IMR-90 (cell line): ENCODE results near the gene TSEN34. TPM values are rescaled to one million over a fixed set of nuclear protein-coding genes. Genes with fewer than 3 reads are reported as not detected.

Source experiments
- ATAC-seq: fragments of 200-7000 bp; cut with Tn5 transposase; 2 replicates; pipeline ENCODE4 v1.9.1; 2020; ENCODE audit warnings: low read depth, mild to moderate bottlenecking, moderate library complexity
- BruUV-seq: library from RNA; stranded (reverse); fragments of 400-500 nt; replicated peaks from 2 replicates; lab custom pipeline; 2021; lab: Mats Ljungman, UMichigan
- CTCF ChIA-PET: fragments of 300-600 bp; formaldehyde crosslinking; extraction: SDS; loops from one replicate; lab custom pipeline; 2021; ENCODE audit warnings: antibody characterized with exemption; lab: Yijun Ruan, JAX
- POLR2A ChIA-PET: fragments of 300-600 bp; sonication (Branson Sonifier 250); formaldehyde crosslinking; loops from one replicate; lab custom pipeline; 2022; ENCODE audit warnings: antibody characterized with exemption; ENCODE audit not compliant: unreplicated experiment; lab: Charles Lee
- DNase-seq: peaks from one replicate; pipeline ENCODE4 v3.0.0; 2013
- H2AFZ ChIP-seq: replicated peaks from 2 replicates; pipeline ENCODE3; 2013; ENCODE audit warnings: low read length, mild to moderate bottlenecking; ENCODE audit not compliant: poor library complexity
- H2AK5ac ChIP-seq: 2 replicates; pipeline ENCODE4 v1.6.1; 2013; ENCODE audit warnings: low read depth, low read length, inconsistent platforms
- H2AK9ac ChIP-seq: replicated peaks from 2 replicates; pipeline ENCODE3; 2013; ENCODE audit warnings: mild to moderate bottlenecking, low read depth, low read length, moderate library complexity; ENCODE audit not compliant: poor library complexity
- H2BK120ac ChIP-seq: 2 replicates; pipeline ENCODE4 v1.6.1; 2013; ENCODE audit warnings: low read depth, low read length, inconsistent platforms
- H2BK15ac ChIP-seq: 3 replicates; pipeline ENCODE4 v1.6.1; 2013; ENCODE audit warnings: low read depth, low read length, inconsistent platforms
- H2BK20ac ChIP-seq: 2 replicates; pipeline ENCODE4 v1.6.1; 2013; ENCODE audit warnings: low read depth, mild to moderate bottlenecking, inconsistent platforms, low read length, moderate library complexity
- H2BK5ac ChIP-seq: 2 replicates; pipeline ENCODE4 v1.6.1; 2013; ENCODE audit warnings: mild to moderate bottlenecking, low read depth, low read length, inconsistent platforms; ENCODE audit not compliant: poor library complexity, severe bottlenecking
- H3K14ac ChIP-seq: replicated peaks from 2 replicates; pipeline ENCODE4 v1.6.1; 2013; ENCODE audit warnings: low read depth, low read length, inconsistent platforms
- H3K18ac ChIP-seq: 2 replicates; pipeline ENCODE4 v1.6.1; 2013; ENCODE audit warnings: low read depth, low read length, control low read depth
- H3K23ac ChIP-seq: 2 replicates; pipeline ENCODE4 v1.6.1; 2013; ENCODE audit warnings: low read depth, low read length, inconsistent platforms
- H3K27ac ChIP-seq: 2 replicates; pipeline ENCODE4 v1.5.1; 2013; ENCODE audit warnings: mild to moderate bottlenecking, control low read depth, low read length; ENCODE audit not compliant: insufficient read depth
- H3K27me3 ChIP-seq: 2 replicates; pipeline ENCODE4 v1.6.1; 2013; ENCODE audit warnings: low read length; ENCODE audit not compliant: control insufficient read depth, insufficient read depth
- H3K36me3 ChIP-seq: 2 replicates; pipeline ENCODE4 v1.6.1; 2013; ENCODE audit warnings: low read length, mixed read lengths; ENCODE audit not compliant: control insufficient read depth, insufficient read depth
- H3K4ac ChIP-seq: 2 replicates; pipeline ENCODE4 v1.6.1; 2013; ENCODE audit warnings: low read depth, low read length, inconsistent platforms
- H3K4me1 ChIP-seq: 2 replicates; pipeline ENCODE4 v1.6.1; 2013; ENCODE audit warnings: low read length, mixed read lengths; ENCODE audit not compliant: control insufficient read depth, insufficient read depth
- H3K4me2 ChIP-seq: 2 replicates; pipeline ENCODE4 v1.6.1; 2013; ENCODE audit warnings: low read depth, mild to moderate bottlenecking, control low read depth, low read length, moderate library complexity
- H3K4me3 ChIP-seq: 2 replicates; pipeline ENCODE4 v1.5.1; 2013; ENCODE audit warnings: low read depth, mild to moderate bottlenecking, control low read depth, low read length, moderate library complexity; ENCODE audit not compliant: insufficient read depth
- H3K56ac ChIP-seq: 2 replicates; pipeline ENCODE4 v1.6.1; 2013; ENCODE audit warnings: low read length, inconsistent platforms; ENCODE audit not compliant: insufficient read depth; ENCODE audit errors: extremely low read depth
- H3K79me1 ChIP-seq, 2 experiments: 2 replicates each; pipeline ENCODE4 v1.6.1; 2013; ENCODE audit warnings: low read length in 2 of 2, inconsistent platforms in 1 of 2, low read depth in 1 of 2
- H3K9ac ChIP-seq: 2 replicates; pipeline ENCODE4 v1.6.1; 2013; ENCODE audit warnings: low read depth, low read length, control low read depth
- H3K9me1 ChIP-seq: 2 replicates; pipeline ENCODE4 v1.6.1; 2013; ENCODE audit warnings: low read length, inconsistent platforms; ENCODE audit not compliant: insufficient read depth
- H3K9me3 ChIP-seq: 2 replicates; pipeline ENCODE4 v1.6.1; 2013; ENCODE audit warnings: low read length; ENCODE audit not compliant: control insufficient read depth, insufficient read depth
- H4K20me1 ChIP-seq: 2 replicates; pipeline ENCODE4 v1.6.1; 2013; ENCODE audit warnings: low read length, inconsistent platforms; ENCODE audit not compliant: insufficient read depth
- H4K5ac ChIP-seq: 2 replicates; pipeline ENCODE4 v1.6.1; 2013; ENCODE audit warnings: mild to moderate bottlenecking, low read depth, low read length, control low read depth
- H4K8ac ChIP-seq, 2 experiments: 2 replicates each; pipeline ENCODE4 v1.6.1; 2013; ENCODE audit warnings: low read depth in 2 of 2, low read length in 2 of 2, control low read depth in 1 of 2, inconsistent platforms in 1 of 2
- H4K91ac ChIP-seq: 2 replicates; pipeline ENCODE4 v1.6.1; 2013; ENCODE audit warnings: low read depth, low read length, inconsistent platforms; ENCODE audit not compliant: insufficient read depth
- CEBPB ChIP-seq: IDR thresholded peaks from 2 replicates; pipeline ENCODE4 v1.6.1; 2012; ENCODE audit warnings: low read depth, low read length, improper control_type of control experiment
- CTCF ChIP-seq: conservative IDR thresholded peaks from 2 replicates; pipeline ENCODE4 v1.5.1; 2012; ENCODE audit warnings: mild to moderate bottlenecking, low read depth, low read length, improper control_type of control experiment
- MAFK ChIP-seq: IDR thresholded peaks from 2 replicates; pipeline ENCODE4 v1.6.1; 2012; ENCODE audit warnings: low read depth, low read length, improper control_type of control experiment
- POLR2A ChIP-seq: IDR thresholded peaks from 2 replicates; pipeline ENCODE4 v1.6.1; 2012; ENCODE audit warnings: mild to moderate bottlenecking, low read depth, low read length
- USF2 ChIP-seq: fragments of 150-350 bp; IDR thresholded peaks from 2 replicates; pipeline ENCODE4 v1.6.1; 2017; ENCODE audit warnings: mild to moderate bottlenecking, antibody characterized with exemption, low read length, low read depth
- WGBS, 2 experiments: methylation state at CpG; one replicate each; pipeline versions ENCODE4 v1.1.5 to v1.1.7; 2013; ENCODE audit warnings: missing lambda C conversion rate in 2 of 2; ENCODE audit not compliant: insufficient read length in 1 of 2; ENCODE audit errors: extremely low coverage in 2 of 2; 5-methylcytosine and 5-hydroxymethylcytosine counted together
- dilution Hi-C: fragments of 300-500 bp; cut with HindIII; formaldehyde crosslinking; loops from one replicate; pipeline ENCODE4 v1.14.3; 2018; ENCODE audit warnings: low sequenced_read_pairs; ENCODE audit not compliant: unreplicated experiment
- in situ Hi-C: fragments of 300-500 bp; cut with MboI; formaldehyde crosslinking; loops from 3 replicates; pipeline ENCODE4 v1.14.3; 2019; ENCODE audit warnings: low sequenced_read_pairs, inconsistent platforms, mixed read lengths
- intact Hi-C: fragments of 100-400 bp; cut with micrococcal nuclease; formaldehyde crosslinking; loops from 2 replicates; pipeline ENCODE4 v1.10.0; 2022
- polyA plus RNA-seq, 3 experiments: library from polyadenylated mRNA; depleted of rRNA; stranded (reverse); fragments of >200 nt; gene quantifications; 2 replicates each; pipeline ENCODE4 v1.2.3, GENCODE V29; 2012; ENCODE audit warnings: low replicate concordance in 1 of 3
- total RNA-seq: library from RNA; depleted of rRNA; stranded (reverse); fragments of >200 nt; gene quantifications from 2 replicates; pipeline ENCODE4 v1.2.3, GENCODE V29; 2012

TSEN34 gene
- total and polyA plus RNA-seq, 2 of the 4 experiments (the other 2 are of a cell fraction) = 32.1 to 69.4 TPM

- H2AFZ ChIP-seq = peak overlapping the region; percentile 96
- dilution Hi-C loops = no loop called here
- H3K9ac ChIP-seq = peak overlapping the region; percentile 88
- peak overlapping the region; percentile 94 for H3K23ac ChIP-seq
- peak overlapping the region; percentile 96 for H3K4ac ChIP-seq
- H3K18ac ChIP-seq = no peak overlapping the region; the same call in 1 of the 2 replicates
- H2BK120ac ChIP-seq = peak overlapping the region; percentile 88
- intact Hi-C loops = loop anchor here (2.0 kb wide), 1 partner anchor 20 kb away; no protein-coding TSS in a partner anchor
- peaks cover 15% of the 10 kb centered on the region for H3K36me3 ChIP-seq
- peaks cover 16% of the 10 kb centered on the region for H4K20me1 ChIP-seq
- H2BK5ac ChIP-seq = peak overlapping the region; percentile 96
- DNase-seq (peak; percentile 99), ATAC-seq (peak; percentile 65)
- WGBS, 2 experiments = 0% methylated on average over 21 of the region's 56 CpGs; no CpG with 5 or more reads in 1 of the 2 experiments
- ChIA-PET POLR2A (interaction anchor here (0.6 to 2.3 kb wide), 3 partner anchors 10 to 240 kb away, joined by 3 to 10 read pairs (median 6); partner anchors contain the start of gene RPS9), CTCF (no interaction called here)
- H3K4me1 ChIP-seq = peaks cover 5% of the 10 kb centered on the region
- no peaks in the 10 kb centered on the region for H3K9me3 ChIP-seq
- peak overlapping the region; percentile 93 for H4K91ac ChIP-seq
- H3K56ac ChIP-seq = peak overlapping the region; percentile 90; the same call in 1 of the 2 replicates
- H3K4me2 ChIP-seq = peak overlapping the region; percentile 75
- peaks cover 21 to 45% of the 10 kb centered on the region in 2 experiments; a peak in 3 of 4 replicates for H3K79me1 ChIP-seq
- H2BK15ac ChIP-seq = peak overlapping the region; percentile 91; the same call in 1 of the 3 replicates
- no peak overlapping the region for H2AK5ac ChIP-seq
- peak overlapping the region; percentile 94 for H3K14ac ChIP-seq
- peak overlapping the region; percentile 59; the same call in 1 of the 2 replicates for H2BK20ac ChIP-seq
- H3K27ac ChIP-seq = peak overlapping the region; percentile 93
- peak overlapping the region; percentile 70 for H3K4me3 ChIP-seq
- in situ Hi-C loops = no loop called here
- peaks cover 3% of the 10 kb centered on the region; the same call in 1 of the 2 replicates for H3K9me1 ChIP-seq
- TF ChIP-seq POLR2A = peak; percentile 14; the same call in 1 of the 2 replicates
- 0 out of 2 replicates have a peak, but pooled peaks have one; percentile 24 for TF ChIP-seq CEBPB
- no peak for TF ChIP-seq CTCF
- TF ChIP-seq MAFK = no peak
- no peak; the same call in 1 of the 2 replicates for TF ChIP-seq USF2
- no TSS peak for BruUV-seq
- H3K27me3 ChIP-seq = no peaks in the 10 kb centered on the region
- no peak overlapping the region; the same call in 1 of the 2 replicates for H4K5ac ChIP-seq
- peak overlapping the region; percentile 62 to 99 for H4K8ac ChIP-seq
- peak overlapping the region; percentile 97 for H2AK9ac ChIP-seq
These were observed 551 bp upstream of the TSEN34 start for GRCh38 chr19:54190503-54191010.
